HG02642 (cell line): ENCODE measurements around the gene TOMM34.
A peak's percentile ranks its signal among the peaks of the same experiment; 100 is the strongest.

Experiments used
- ATAC-seq: cut with Tn5 transposase; IDR thresholded peaks from one replicate; pipeline ENCODE4 v1.9.1; 2021; ENCODE audit warnings: mild to moderate bottlenecking; ENCODE audit not compliant: unreplicated experiment, poor library complexity

The TOMM34 gene

GRCh38 chr20:44936510-44936909 is 23.7 kb downstream of the TOMM34 start:
- ATAC-seq, result no peak

GRCh38 chr20:44932916-44933315 is 27.3 kb downstream of the TOMM34 start:
- ATAC-seq, result no peak

DNA sequence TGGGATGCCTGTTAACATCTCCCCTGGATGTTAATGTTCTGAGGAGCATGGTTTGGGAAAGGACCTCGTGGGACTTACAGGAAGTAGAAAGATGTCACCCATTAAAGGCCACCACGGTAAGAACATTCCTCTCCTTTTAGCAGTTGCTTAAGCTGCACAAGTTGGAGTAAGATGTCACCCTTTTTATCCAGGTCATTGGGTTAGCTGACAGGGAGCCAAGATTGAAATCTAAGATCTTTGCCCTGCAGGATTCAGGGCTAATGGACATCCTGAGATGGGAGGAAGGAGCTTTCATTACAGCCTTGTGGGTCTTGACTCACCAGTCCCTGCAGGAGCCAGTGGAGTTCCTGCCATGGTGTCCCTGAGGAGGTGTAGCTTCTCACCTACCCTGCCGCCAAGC is 28.3 kb downstream of the TOMM34 start:
- no peak for ATAC-seq

DNA sequence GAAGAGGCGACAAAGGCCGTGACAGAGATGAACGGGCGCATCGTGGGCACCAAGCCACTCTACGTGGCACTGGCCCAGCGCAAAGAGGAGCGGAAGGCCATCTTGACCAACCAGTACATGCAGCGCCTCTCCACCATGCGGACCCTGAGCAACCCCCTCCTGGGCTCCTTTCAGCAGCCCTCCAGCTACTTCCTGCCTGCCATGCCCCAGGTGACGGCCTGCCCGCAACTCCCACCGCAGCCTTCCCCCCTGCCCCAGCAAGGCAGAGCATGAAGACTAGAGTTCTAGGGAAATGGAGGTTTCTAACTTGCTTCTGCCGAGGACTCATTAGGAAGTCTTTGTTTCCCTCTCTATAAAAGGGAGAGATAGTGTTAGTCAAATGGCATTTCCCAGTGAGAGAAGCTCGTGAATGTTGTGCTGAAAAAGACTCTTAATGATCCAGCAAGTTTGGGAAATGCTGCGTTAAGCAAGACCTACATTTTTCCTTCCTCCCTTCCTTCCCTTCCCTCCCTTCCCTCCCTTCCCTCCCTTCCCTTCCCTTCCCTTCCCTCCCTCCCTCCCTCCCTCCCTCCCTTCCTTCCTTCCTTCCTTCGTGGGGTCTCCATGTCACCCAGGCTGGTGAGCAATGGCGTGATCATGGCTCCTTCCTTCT is 29.6 kb downstream of the TOMM34 start:
- no peak for ATAC-seq

GRCh38 chr20:44928595-44928994 is 31.6 kb downstream of the TOMM34 start:
- no peak for ATAC-seq

- ATAC-seq, result no peak
Observed at GRCh38 chr20:44924541-44924940, 35.7 kb downstream of the TOMM34 start.

DNA sequence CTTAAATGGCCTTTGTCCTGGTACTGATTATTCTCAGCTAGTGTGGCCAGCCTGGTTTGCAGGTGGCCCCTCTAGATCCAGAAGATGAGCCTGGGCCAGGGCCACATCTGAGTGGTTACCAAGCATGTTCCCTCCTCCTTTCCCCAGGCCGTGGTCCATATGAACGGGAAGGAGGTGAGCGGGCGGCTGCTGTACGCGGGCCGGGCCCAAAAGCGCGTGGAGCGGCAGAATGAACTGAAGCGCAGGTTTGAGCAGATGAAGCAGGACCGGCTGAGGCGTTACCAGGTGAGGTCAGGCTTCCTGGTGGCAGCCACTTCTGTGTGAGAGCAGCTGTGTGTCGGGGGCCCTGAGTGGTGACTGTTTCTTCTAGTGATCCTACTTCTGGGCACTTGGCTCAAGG is 38.8 kb downstream of the TOMM34 start:
- ATAC-seq, result no peak

DNA sequence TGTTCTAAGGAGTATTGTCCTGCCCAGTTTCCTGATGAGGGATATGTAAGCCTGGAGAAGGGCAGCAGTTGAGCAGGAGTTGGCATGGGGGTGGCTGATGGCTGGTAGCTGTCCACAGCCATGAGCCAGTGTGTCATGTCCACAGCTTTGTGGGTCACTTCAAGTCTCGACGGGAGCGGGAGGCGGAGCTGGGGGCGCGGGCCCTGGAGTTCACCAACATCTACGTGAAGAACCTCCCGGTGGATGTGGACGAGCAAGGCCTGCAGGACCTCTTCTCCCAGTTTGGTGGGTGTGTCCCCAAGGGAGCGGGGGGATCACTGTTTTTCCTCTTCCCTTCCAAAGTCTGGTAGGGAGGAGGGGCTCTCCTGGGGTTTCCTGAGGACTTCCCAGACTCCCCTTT is 41.4 kb downstream of the TOMM34 start:
- ATAC-seq, result no peak

- no peak for ATAC-seq
Observed at GRCh38 chr20:44918342-44918741, 41.9 kb downstream of the TOMM34 start.

DNA sequence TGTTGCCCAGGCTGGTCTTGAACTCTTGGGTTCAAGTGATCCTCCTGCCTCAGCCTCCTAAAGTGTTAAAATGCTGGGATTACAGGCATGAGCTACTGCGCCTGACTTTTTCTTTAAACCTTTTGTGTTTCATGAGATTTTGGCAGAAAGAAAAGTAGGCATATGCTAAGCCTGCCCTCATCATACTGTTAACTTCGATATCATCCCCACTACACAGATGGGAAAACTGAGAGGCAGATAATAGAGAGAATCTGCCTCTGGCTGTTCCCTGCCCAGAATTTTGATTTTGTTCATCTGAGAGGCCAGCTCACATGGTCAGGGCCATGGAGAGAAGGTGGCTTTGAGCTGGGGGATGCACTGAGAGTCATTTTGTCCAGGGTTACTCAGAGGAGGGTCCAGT is 42.8 kb downstream of the TOMM34 start:
- ATAC-seq, result no peak

DNA sequence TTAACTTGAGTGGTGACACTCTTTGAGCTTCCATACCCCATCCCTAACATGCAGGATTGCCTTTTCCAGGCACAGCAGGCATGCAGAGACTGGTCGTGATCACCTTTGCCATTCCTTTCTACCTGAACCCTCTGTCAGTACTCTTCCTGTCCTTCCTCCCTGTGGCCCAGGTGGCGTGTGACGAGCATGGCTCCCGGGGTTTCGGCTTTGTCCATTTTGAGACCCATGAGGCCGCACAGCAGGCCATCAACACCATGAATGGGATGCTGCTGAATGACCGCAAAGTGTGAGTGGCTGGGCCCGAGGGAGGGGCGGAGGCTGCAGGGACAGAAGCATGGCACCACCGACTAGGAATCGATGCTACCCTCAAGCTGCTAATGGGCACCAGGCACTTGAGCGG is 43.6 kb downstream of the TOMM34 start:
- no peak for ATAC-seq

GRCh38 chr20:44914924-44915323 is 45.3 kb downstream of the TOMM34 start:
- ATAC-seq, result no peak

- no peak for ATAC-seq
Observed at GRCh38 chr20:44912189-44912588, 48.0 kb downstream of the TOMM34 start.

- no peak for ATAC-seq
Observed at GRCh38 chr20:44911264-44911921, 48.8 kb downstream of the TOMM34 start.

DNA sequence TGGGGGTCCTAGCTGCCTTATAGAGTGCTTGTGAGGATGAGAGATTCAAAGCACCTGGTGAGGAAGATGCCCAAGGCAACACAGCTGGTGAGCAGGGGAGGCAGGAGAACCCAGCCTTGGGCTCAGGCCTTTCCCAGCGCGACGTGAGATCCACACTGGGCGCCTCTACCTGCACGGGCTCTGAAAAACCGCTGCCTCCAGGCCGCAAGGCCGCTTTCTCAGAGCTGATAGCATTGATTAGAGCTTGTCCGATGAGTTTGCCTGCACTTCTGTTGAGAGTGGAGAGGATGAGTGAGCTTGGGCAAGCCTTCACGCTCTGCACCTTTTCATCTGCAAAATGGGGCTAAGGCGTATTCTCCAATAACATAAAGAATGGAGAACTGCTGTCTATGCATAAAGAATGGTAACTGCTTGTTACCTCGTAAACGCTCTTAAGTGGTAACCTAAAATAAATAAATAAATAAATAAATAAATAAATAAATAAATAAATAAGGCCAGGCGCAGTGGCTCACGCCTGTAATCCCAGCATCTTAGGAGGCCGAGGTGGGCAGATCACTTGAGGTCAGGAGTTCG is 49.4 kb downstream of the TOMM34 start:
- no peak for ATAC-seq

GRCh38 chr20:44909872-44910689 is 50.1 kb downstream of the TOMM34 start, which contains the start of gene PABPC1L:
Gene PABPC1L (plus strand): TSS chr20:44910060. CDS start chr20:44910144, 84 bp downstream.
- peak; percentile 90 for ATAC-seq

- no peak for ATAC-seq
Observed at GRCh38 chr20:44908987-44909871, 51.0 kb downstream of the TOMM34 start.

- no peak for ATAC-seq
Observed at GRCh38 chr20:44904377-44904776, 55.8 kb downstream of the TOMM34 start.

DNA sequence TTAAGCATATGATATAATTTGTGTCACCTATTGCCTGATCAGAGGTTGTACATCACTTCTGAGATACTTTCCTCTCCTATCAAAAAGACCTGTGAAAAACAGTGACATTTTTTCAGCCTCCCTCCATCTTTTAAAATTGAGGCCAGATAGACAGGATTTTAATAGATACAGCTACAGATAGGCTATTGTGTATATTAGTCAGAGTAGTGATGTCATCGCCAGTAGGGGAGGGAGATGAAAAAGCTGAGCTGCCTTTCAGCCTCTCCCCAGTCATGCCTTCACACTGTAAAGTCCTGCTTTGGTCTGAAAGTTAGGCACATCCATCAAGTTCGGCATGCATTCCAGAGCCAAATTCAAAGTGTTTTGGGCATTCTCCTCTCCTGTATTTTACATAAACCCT is 58.2 kb downstream of the TOMM34 start:
- ATAC-seq, result no peak

DNA sequence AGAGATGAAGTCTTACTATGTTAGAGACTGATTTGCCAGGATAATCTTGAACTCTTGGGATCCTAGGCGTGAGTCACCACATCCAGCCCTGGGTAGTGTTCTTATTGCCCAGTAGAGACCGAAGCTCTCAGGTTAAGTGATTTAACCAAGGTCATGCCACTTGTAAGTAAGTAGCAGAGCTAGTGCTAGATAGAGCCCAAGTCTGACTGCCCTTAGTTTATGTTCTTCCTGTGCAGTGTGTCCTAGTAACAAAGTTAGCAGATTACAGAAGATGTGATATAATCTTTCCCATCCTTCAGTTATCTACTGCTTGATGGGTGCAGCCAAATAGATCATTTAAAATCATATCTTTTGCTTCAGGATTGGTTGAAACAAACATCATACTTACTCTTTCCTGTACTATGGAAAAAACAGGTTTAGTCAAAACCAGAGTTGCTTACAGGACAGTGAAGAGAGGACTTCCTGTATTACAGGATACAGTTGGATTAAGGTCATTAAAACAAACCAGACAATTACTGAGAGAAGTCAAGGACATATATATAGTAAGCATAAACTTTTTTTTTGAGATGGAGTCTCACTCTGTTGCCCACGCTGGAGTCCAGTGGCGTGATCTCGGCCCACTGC is 59.9 kb downstream of the TOMM34 start:
- ATAC-seq, result no peak
